AG10803 (cell line): Measurements from ENCODE around the gene BCAR3.
A peak's percentile ranks its signal among the peaks of the same experiment; 100 is the strongest.

Experiments used
- DNase-seq: peaks from one replicate; pipeline ENCODE4 v3.0.0; 2010; ENCODE audit warnings: low read depth
- H3K4me3 ChIP-seq: 2 replicates; pipeline ENCODE4 v1.5.1; 2011; ENCODE audit warnings: mild to moderate bottlenecking, low read length, control low read depth
- TF ChIP-seq, protein P1 (sequence below): conservative IDR thresholded peaks from 2 replicates; pipeline ENCODE4 v1.5.1; 2011; ENCODE audit warnings: mild to moderate bottlenecking, low read length, control low read depth, inconsistent platforms

The BCAR3 gene

DNA sequence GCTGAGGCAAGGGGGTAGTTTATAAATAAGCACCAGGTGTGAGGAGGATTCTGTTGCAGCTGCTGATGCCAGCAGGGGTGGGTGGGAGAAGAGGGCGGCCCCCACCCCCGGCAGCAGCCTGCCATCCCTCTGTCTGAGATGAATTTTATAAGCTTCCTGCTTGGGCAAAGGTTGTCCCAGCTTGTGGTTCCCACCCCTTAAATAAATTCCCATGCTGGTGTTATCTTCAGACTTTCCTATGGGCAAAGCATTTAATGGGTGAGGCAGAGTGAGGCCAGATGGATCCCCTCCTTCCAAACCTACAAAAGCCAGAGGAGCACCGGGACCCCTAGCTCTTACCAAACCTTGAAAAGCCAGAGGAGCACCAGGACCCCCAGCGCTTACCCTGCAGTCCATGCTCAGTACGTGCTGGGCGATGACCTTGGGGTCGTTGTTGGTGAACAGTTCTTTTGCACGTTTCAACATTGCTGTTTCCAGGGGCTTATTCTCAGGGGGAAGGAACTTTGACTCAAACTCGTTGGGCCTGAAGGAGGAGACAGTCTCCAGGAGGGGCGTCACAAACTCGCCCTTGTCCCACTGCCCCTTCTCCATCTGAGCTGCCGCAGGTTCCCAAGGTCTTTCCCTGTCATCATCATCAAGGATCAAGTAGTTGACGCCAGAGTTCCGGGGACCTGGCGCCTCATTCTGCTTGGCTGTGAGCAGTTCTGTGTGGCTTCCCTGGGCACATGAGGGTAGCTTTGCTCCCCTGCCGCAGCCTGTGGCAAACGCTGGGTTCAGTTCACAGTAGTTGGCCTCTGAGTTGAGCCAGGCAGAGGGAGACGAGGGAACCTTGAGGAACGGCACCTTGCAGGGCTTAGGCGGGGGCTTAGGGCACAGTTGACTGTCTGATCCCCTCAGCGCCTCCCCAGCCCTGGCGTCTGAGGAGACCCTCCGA, 99.5 kb downstream of the BCAR3 start:
- H3K4me3 ChIP-seq, result no peak overlapping the region
- DNase-seq, result no peak
- TF ChIP-seq, protein P1, sequence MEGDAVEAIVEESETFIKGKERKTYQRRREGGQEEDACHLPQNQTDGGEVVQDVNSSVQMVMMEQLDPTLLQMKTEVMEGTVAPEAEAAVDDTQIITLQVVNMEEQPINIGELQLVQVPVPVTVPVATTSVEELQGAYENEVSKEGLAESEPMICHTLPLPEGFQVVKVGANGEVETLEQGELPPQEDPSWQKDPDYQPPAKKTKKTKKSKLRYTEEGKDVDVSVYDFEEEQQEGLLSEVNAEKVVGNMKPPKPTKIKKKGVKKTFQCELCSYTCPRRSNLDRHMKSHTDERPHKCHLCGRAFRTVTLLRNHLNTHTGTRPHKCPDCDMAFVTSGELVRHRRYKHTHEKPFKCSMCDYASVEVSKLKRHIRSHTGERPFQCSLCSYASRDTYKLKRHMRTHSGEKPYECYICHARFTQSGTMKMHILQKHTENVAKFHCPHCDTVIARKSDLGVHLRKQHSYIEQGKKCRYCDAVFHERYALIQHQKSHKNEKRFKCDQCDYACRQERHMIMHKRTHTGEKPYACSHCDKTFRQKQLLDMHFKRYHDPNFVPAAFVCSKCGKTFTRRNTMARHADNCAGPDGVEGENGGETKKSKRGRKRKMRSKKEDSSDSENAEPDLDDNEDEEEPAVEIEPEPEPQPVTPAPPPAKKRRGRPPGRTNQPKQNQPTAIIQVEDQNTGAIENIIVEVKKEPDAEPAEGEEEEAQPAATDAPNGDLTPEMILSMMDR, result no peak

DNA sequence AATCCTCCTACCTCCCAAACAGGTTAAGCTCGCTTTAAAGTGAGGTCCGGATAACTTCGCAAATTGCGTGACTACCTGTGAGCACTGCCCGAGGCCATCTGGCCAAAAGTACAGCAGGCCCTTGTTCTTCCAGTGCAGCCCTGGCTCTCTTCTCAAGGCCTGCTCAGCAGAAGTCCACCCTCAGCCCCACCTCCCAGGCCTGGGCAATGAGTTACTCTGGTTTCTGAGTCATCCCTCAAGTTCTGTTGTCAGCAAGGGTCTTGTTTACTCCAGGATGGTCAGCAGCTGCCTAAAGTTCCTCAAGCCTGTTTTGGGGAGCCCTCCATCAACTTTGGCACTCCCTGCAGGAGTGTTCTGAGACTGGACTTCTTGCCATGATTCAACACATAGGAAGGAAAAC, 101.7 kb downstream of the BCAR3 start:
- peak; percentile 93 for DNase-seq
- no peak overlapping the region for H3K4me3 ChIP-seq
- TF ChIP-seq, protein P1, result no peak

DNA sequence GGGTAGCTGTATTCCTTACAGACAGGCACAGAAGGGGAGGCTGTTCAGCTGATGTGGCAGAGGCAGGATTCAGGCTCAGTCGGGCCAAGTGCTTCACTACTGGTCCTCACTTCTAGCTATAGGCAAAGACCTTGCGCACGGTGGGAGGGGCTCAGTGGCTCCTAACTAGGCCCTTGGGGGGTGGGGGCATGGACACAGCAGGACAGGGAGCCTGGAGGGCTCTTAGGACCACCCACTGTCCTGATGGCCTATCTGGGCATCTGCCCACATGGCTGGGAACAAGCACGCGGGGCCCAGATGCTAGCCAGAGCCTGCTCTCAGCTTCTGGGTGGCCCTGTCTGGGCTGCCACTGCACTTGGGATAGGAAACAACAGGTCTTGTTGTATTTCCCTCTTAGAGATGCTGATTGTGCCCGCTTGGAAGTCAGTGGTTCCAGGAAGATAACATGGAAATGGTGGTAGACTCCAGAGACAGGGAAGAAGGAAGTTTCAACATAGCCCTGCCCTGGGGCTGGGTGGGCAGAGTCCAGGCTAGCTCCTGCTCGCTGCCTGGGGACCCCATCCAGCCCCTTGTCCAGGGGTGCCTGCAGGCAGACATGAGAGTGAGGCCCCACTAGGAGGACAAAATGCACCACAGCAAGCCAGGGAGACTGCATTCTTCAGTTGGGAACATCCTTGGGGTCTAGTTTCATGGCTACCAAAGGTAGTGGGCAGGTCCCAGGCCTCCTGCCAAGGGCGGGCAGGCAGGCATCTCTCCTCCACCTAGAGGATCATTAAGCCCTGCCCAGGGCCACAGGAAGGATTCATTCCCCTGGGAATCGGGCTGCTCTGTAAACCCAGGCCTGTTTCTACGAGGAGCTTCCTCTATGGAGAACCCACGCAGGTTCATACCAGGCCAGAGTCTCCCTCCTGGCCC, 102.5 kb downstream of the BCAR3 start:
- H3K4me3 ChIP-seq, result no peak overlapping the region
- TF ChIP-seq, protein P1, result no peak
- DNase-seq, result no peak

DNA sequence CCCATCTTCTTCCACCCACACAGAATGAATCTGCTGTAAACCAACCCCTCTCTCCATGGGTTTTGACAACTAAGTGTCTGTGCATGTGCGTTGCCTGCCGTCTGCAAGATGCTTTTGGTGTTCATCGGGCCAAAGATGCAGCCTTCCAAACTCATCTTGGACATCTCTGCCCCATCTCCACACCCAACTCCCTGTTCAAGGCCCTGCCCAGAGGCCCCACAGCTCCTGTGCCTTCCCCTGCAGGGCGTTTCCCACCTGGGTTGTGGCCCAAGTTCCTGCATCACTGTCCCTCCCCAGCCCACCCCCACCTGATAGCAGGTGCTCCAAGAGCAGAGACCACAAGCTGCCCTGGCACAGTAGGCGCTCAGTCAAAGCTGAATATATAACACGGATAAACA, 103.2 kb downstream of the BCAR3 start:
- DNase-seq, result no peak
- TF ChIP-seq, protein P1, result no peak
- H3K4me3 ChIP-seq, result no peak overlapping the region

DNA sequence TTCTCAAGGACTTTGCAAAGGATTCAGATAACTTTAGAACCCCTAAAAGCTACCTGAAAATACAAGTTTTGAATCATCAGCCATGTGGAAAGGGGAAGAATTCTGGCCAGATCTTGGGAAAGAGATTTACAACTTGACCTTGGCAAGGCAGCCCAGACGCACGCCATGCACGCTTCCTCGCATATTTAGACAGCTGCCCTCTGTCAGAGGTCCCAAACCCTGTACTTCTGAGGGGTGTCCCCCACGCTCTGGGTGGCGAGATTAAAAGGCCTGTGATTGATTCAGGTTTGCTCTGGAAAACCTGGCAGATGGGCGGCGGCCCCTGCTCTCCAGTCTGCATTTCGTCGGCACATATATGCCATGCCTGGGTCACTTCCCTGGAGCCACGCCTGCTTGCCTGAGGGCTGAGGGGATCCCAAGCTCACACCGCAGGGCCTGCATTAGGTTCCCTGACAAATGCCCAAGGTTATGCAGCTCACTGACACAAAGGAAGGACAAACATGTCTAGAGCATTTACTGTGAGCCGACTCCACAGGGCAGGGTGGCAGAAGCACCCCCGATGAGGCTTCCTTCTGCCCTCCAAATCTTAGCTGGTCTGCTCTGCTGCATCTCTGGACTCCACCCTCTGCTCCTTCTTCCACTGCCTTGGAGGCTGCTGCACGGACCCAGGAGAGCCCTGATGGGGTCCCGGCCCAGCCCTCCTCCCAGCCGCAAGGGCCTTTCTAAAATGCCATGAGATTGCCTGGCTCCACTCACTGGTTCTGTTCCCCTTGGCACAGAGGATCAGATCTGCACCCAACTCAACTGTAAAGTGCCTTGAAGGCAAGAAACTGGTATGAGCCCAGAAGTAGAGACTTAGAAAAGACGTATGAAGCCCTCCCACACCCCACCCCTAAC, 103.9 kb downstream of the BCAR3 start:
- H3K4me3 ChIP-seq, result no peak overlapping the region
- no peak for DNase-seq
- TF ChIP-seq, protein P1, result no peak

DNA sequence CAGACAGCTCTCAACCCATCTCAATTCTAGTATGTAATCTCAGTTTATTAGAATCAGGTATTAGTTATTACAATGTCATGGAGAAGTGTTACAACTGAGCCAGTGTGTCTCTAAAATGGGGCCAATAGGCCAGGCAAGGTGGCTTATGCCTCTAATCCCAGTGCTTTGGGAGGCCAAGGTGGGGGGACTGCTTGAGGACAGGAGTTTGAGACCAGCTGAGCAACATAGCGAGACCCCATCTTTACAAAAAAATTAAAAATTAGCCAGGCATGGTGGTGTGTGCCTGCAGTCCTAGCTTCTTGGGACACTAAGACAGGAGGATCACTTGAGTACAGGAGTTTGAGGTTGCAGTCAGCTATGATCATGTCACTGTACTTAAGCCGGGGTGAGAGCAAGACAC, 104.9 kb downstream of the BCAR3 start:
- no peak for DNase-seq
- no peak overlapping the region for H3K4me3 ChIP-seq
- TF ChIP-seq, protein P1, result no peak
